Peyer's patch (tissue), 4 donors: ENCODE measurements around the gene SFT2D2.

Source experiments
- CTCF ChIP-seq, 6 experiments: fragments of 450-650 bp in 4 of 6; fragments of 200-600 bp in 2 of 6; sonication (generic) in 1 of 6; IDR thresholded peaks; one replicate each; pipeline ENCODE4 v1.5.1; 2017 to 2019; ENCODE audit warnings: antibody characterized with exemption in 6 of 6, mild to moderate bottlenecking in 3 of 6, moderate library complexity in 1 of 6
- POLR2A ChIP-seq, 2 donors: fragments of 450-650 bp; IDR thresholded peaks; one replicate each; pipeline ENCODE4 v1.5.1; 2017; ENCODE audit warnings: antibody characterized with exemption in 2 of 2, mild to moderate bottlenecking in 2 of 2, moderate library complexity in 2 of 2

- no peak for TF ChIP-seq POLR2A (IDR thresholded peaks at IDR 0.05)
- no peak for TF ChIP-seq CTCF (IDR thresholded peaks at IDR 0.05)
Measured at GRCh38 chr1:168178227-168178637, 47.6 kb upstream of the SFT2D2 start.
